A673 (cell line): ENCODE results near the gene SHC4. TPM values are rescaled to one million over a fixed set of nuclear protein-coding genes. Genes with fewer than 3 reads are reported as not detected.

Experiments
- Bru-seq: library from RNA; stranded (reverse); fragments of 400-500 nt; gene quantifications from one replicate; lab custom pipeline; 2021; lab: Mats Ljungman, UMichigan
- BruChase-seq, 2 experiments: library from RNA; stranded (reverse); fragments of 400-500 nt; gene quantifications; one replicate each; lab custom pipeline; 2021; lab: Mats Ljungman, UMichigan
- BruUV-seq: library from RNA; stranded (reverse); fragments of 400-500 nt; replicated peaks from 2 replicates; lab custom pipeline; 2021; lab: Mats Ljungman, UMichigan
- CTCF ChIA-PET: fragments of 300-600 bp; sonication (Branson Sonifier 250); formaldehyde crosslinking; loops from one replicate; lab custom pipeline; 2022; ENCODE audit warnings: antibody characterized with exemption; lab: Charles Lee
- POLR2A ChIA-PET: fragments of 300-600 bp; sonication (Branson Sonifier 250); formaldehyde crosslinking; loops from one replicate; lab custom pipeline; 2022; ENCODE audit warnings: antibody characterized with exemption; ENCODE audit not compliant: low non-redundant PET; lab: Charles Lee
- DNase-seq: peaks from one replicate; pipeline ENCODE4 v3.0.0-alpha.2; 2015; ENCODE audit warnings: low spot score
- H3K27ac ChIP-seq: fragments of 200-600 bp; sonication (generic); 2 replicates; pipeline ENCODE4 v1.5.1; 2016; ENCODE audit warnings: mixed run types, low read depth, mild to moderate bottlenecking, mixed read lengths, antibody characterized with exemption, low read length; ENCODE audit not compliant: poor library complexity, severe bottlenecking
- H3K27me3 ChIP-seq: fragments of 200-600 bp; sonication (generic); replicated peaks from 2 replicates; pipeline ENCODE4 v1.6.1; 2017; ENCODE audit warnings: mixed run types, low read depth, mild to moderate bottlenecking, mixed read lengths, antibody characterized with exemption, low read length; ENCODE audit not compliant: insufficient read depth, poor library complexity
- H3K36me3 ChIP-seq: fragments of 200-600 bp; sonication (generic); 2 replicates; pipeline ENCODE4 v1.6.1; 2016; ENCODE audit warnings: mixed run types, mild to moderate bottlenecking, mixed read lengths, antibody characterized with exemption, low read length; ENCODE audit not compliant: insufficient read depth, poor library complexity, severe bottlenecking
- H3K4me1 ChIP-seq: fragments of 200-600 bp; sonication (generic); 2 replicates; pipeline ENCODE4 v1.6.1; 2017; ENCODE audit warnings: mixed run types, mild to moderate bottlenecking, mixed read lengths, antibody characterized with exemption, low read length; ENCODE audit not compliant: insufficient read depth, poor library complexity, severe bottlenecking
- H3K4me3 ChIP-seq: fragments of 200-600 bp; sonication (generic); 2 replicates; pipeline ENCODE4 v1.5.1; 2016; ENCODE audit warnings: low read depth, mixed run types, mild to moderate bottlenecking, mixed read lengths, low read length; ENCODE audit not compliant: poor library complexity, severe bottlenecking
- H3K9me3 ChIP-seq: fragments of 200-600 bp; sonication (generic); 2 replicates; pipeline ENCODE4 v1.6.1; 2016; ENCODE audit warnings: mixed run types, low read depth, mild to moderate bottlenecking, mixed read lengths, antibody characterized with exemption, low read length; ENCODE audit not compliant: poor library complexity, severe bottlenecking
- CTCF ChIP-seq: fragments of 300-800, 200-600 bp; sonication (generic); conservative IDR thresholded peaks from 2 replicates; pipeline ENCODE4 v1.5.1; 2017; ENCODE audit warnings: low read depth, mild to moderate bottlenecking, antibody characterized with exemption, low read length, moderate library complexity, mixed read lengths
- EZH2 ChIP-seq: fragments of 200-600 bp; sonication (generic); IDR thresholded peaks from 2 replicates; pipeline ENCODE4 v1.6.1; 2017; ENCODE audit warnings: borderline replicate concordance, low read depth, mild to moderate bottlenecking, mixed read lengths, antibody characterized with exemption, low read length; ENCODE audit not compliant: poor library complexity, severe bottlenecking
- intact Hi-C: fragments of 100-400 bp; cut with micrococcal nuclease; formaldehyde crosslinking; loops from one replicate; pipeline ENCODE4 v1.10.0; 2022; ENCODE audit not compliant: unreplicated experiment
- long read RNA-seq: library from polyadenylated mRNA; stranded (forward); transcript quantifications from one replicate; pipeline ENCODE4 v2.0.0, GENCODE V29; 2022
- total RNA-seq: library from RNA; stranded (reverse); gene quantifications from 2 replicates; pipeline ENCODE4 v1.2.3, GENCODE V29; 2021

Gene SHC4
- 0.57 and 0.73 TPM in 2 replicates for total RNA-seq
- Bru-seq, nascent RNA: percentile 23 among the genes with signal in this experiment
- percentile 14 among the genes with signal in this experiment for BruChase-seq, experiment 1, labeled RNA remaining after a 2-hour chase
- BruChase-seq, experiment 2, labeled RNA remaining after a 6-hour chase: percentile 16 among the genes with signal in this experiment
- long read RNA-seq, partial matches to known transcripts: 2 of 2 reads
- long read RNA-seq, other reads (novel, unspliced or antisense): 0 of 2 reads

GRCh38 chr15:48963524-48964113 is at the start of gene SHC4:
TSS of gene SHC4 (minus strand) at chr15:48963919. CDS start at chr15:48963015, 904 bp downstream.
- DNase-seq: peak; percentile 93
- Histone ChIP-seq H3K27me3 (no peaks in the 10 kb centered on the region), H3K4me3 (peak within 1 kb of the TSS; percentile 48), H3K36me3 (no peaks in the 10 kb centered on the region), H3K27ac (no peak within 1 kb of the TSS), H3K9me3 (no peaks in the 10 kb centered on the region), H3K4me1 (peaks cover 4% of the 10 kb centered on the region)
- ChIA-PET CTCF (interaction anchor here (1.2 to 2.1 kb wide), 3 partner anchors 12 to 102 kb away, joined by 4 to 13 read pairs (median 7); partner anchors contain the start of gene EID1), POLR2A (interaction anchor here (0.5 to 0.6 kb wide), 2 partner anchors 60 to 1915 kb away, joined by 3 read pairs; no protein-coding TSS in a partner anchor)
- TF ChIP-seq CTCF: peak; percentile 56
- no peak for TF ChIP-seq EZH2
- intact Hi-C loops: loop anchor here (5.0 kb wide), 1 partner anchor 96 kb away; no protein-coding TSS in a partner anchor
- BruUV-seq: no TSS peak

GRCh38 chr15:48999314-48999713 is 35.6 kb upstream of the SHC4 start:
- Histone ChIP-seq H3K27ac (no peak overlapping the region), H3K4me3 (no peak overlapping the region), H3K27me3 (no peaks in the 10 kb centered on the region), H3K4me1 (no peaks in the 10 kb centered on the region), H3K36me3 (peaks cover 32% of the 10 kb centered on the region), H3K9me3 (no peaks in the 10 kb centered on the region)
- no peak for TF ChIP-seq EZH2
- TF ChIP-seq CTCF: no peak
- no TSS peak for BruUV-seq
- CTCF ChIA-PET: interaction anchor here (0.7 kb wide), 1 partner anchor 24 kb away, joined by 3 read pairs; no protein-coding TSS in a partner anchor
- POLR2A ChIA-PET: no interaction called here
- intact Hi-C loops: no loop called here
- DNase-seq: no peak

GRCh38 chr15:48996276-48996675 is 32.6 kb upstream of the SHC4 start:
- H3K27ac ChIP-seq: no peak overlapping the region
- POLR2A ChIA-PET: no interaction called here
- no TSS peak for BruUV-seq
- H3K36me3 ChIP-seq: peaks cover 46% of the 10 kb centered on the region
- H3K4me3 ChIP-seq: no peak overlapping the region
- H3K4me1 ChIP-seq: no peaks in the 10 kb centered on the region
- CTCF ChIA-PET: no interaction called here
- DNase-seq: no peak
- TF ChIP-seq EZH2: no peak
- TF ChIP-seq CTCF: no peak
- H3K9me3 ChIP-seq: no peaks in the 10 kb centered on the region
- H3K27me3 ChIP-seq: no peaks in the 10 kb centered on the region
- intact Hi-C loops: no loop called here
